ENCODE measurements around the gene LRRC38. TPM values are rescaled to one million over a fixed set of nuclear protein-coding genes. Genes with fewer than 3 reads are reported as not detected.

LRRC38 gene
- total and polyA plus RNA-seq, 2 of the 8 experiments (the other 6 are each of a cell fraction or from before 2014, with no cell fraction given), result 0.17 to 0.63 TPM

DNA sequence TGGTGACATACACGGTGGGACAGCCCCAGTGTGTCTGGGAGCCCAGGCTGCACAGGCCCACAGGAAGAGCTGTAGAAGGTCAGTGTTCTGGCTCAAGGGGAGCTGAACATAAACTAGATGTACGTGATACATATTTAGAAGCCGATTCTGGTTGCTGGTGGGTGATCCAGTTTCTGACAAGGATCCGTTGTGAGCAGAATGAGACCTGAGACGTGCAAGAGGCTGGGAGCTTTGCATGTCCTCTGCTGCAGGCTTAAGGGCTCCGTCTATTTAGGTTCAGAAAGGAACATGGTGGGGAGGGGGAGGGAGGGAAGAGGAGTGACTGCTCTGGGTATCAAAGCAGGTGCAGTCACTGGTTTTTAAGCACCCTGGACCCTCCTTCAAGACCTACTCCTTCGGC is 18.6 kb downstream of the LRRC38 start (continued):
- TF ChIP-seq, protein P1, sequence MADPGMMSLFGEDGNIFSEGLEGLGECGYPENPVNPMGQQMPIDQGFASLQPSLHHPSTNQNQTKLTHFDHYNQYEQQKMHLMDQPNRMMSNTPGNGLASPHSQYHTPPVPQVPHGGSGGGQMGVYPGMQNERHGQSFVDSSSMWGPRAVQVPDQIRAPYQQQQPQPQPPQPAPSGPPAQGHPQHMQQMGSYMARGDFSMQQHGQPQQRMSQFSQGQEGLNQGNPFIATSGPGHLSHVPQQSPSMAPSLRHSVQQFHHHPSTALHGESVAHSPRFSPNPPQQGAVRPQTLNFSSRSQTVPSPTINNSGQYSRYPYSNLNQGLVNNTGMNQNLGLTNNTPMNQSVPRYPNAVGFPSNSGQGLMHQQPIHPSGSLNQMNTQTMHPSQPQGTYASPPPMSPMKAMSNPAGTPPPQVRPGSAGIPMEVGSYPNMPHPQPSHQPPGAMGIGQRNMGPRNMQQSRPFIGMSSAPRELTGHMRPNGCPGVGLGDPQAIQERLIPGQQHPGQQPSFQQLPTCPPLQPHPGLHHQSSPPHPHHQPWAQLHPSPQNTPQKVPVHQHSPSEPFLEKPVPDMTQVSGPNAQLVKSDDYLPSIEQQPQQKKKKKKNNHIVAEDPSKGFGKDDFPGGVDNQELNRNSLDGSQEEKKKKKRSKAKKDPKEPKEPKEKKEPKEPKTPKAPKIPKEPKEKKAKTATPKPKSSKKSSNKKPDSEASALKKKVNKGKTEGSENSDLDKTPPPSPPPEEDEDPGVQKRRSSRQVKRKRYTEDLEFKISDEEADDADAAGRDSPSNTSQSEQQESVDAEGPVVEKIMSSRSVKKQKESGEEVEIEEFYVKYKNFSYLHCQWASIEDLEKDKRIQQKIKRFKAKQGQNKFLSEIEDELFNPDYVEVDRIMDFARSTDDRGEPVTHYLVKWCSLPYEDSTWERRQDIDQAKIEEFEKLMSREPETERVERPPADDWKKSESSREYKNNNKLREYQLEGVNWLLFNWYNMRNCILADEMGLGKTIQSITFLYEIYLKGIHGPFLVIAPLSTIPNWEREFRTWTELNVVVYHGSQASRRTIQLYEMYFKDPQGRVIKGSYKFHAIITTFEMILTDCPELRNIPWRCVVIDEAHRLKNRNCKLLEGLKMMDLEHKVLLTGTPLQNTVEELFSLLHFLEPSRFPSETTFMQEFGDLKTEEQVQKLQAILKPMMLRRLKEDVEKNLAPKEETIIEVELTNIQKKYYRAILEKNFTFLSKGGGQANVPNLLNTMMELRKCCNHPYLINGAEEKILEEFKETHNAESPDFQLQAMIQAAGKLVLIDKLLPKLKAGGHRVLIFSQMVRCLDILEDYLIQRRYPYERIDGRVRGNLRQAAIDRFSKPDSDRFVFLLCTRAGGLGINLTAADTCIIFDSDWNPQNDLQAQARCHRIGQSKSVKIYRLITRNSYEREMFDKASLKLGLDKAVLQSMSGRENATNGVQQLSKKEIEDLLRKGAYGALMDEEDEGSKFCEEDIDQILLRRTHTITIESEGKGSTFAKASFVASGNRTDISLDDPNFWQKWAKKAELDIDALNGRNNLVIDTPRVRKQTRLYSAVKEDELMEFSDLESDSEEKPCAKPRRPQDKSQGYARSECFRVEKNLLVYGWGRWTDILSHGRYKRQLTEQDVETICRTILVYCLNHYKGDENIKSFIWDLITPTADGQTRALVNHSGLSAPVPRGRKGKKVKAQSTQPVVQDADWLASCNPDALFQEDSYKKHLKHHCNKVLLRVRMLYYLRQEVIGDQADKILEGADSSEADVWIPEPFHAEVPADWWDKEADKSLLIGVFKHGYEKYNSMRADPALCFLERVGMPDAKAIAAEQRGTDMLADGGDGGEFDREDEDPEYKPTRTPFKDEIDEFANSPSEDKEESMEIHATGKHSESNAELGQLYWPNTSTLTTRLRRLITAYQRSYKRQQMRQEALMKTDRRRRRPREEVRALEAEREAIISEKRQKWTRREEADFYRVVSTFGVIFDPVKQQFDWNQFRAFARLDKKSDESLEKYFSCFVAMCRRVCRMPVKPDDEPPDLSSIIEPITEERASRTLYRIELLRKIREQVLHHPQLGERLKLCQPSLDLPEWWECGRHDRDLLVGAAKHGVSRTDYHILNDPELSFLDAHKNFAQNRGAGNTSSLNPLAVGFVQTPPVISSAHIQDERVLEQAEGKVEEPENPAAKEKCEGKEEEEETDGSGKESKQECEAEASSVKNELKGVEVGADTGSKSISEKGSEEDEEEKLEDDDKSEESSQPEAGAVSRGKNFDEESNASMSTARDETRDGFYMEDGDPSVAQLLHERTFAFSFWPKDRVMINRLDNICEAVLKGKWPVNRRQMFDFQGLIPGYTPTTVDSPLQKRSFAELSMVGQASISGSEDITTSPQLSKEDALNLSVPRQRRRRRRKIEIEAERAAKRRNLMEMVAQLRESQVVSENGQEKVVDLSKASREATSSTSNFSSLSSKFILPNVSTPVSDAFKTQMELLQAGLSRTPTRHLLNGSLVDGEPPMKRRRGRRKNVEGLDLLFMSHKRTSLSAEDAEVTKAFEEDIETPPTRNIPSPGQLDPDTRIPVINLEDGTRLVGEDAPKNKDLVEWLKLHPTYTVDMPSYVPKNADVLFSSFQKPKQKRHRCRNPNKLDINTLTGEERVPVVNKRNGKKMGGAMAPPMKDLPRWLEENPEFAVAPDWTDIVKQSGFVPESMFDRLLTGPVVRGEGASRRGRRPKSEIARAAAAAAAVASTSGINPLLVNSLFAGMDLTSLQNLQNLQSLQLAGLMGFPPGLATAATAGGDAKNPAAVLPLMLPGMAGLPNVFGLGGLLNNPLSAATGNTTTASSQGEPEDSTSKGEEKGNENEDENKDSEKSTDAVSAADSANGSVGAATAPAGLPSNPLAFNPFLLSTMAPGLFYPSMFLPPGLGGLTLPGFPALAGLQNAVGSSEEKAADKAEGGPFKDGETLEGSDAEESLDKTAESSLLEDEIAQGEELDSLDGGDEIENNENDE (IDR thresholded peaks at IDR 0.05; ENCODE audit: insufficient replicate concordance, low read length), result no peak
- TF ChIP-seq, protein P2, sequence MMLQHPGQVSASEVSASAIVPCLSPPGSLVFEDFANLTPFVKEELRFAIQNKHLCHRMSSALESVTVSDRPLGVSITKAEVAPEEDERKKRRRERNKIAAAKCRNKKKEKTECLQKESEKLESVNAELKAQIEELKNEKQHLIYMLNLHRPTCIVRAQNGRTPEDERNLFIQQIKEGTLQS (IDR thresholded peaks at IDR 0.05; ENCODE audit: insufficient read depth, low read depth, low read length), result no peak
- TF ChIP-seq, protein P3, sequence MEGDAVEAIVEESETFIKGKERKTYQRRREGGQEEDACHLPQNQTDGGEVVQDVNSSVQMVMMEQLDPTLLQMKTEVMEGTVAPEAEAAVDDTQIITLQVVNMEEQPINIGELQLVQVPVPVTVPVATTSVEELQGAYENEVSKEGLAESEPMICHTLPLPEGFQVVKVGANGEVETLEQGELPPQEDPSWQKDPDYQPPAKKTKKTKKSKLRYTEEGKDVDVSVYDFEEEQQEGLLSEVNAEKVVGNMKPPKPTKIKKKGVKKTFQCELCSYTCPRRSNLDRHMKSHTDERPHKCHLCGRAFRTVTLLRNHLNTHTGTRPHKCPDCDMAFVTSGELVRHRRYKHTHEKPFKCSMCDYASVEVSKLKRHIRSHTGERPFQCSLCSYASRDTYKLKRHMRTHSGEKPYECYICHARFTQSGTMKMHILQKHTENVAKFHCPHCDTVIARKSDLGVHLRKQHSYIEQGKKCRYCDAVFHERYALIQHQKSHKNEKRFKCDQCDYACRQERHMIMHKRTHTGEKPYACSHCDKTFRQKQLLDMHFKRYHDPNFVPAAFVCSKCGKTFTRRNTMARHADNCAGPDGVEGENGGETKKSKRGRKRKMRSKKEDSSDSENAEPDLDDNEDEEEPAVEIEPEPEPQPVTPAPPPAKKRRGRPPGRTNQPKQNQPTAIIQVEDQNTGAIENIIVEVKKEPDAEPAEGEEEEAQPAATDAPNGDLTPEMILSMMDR (IDR thresholded peaks at IDR 0.05; ENCODE audit: control extremely low read depth in 1 of 3, insufficient read depth in 1 of 3, low read depth in 1 of 3, low read length in 3 of 3), result no peak
- TF ChIP-seq KDM4A (IDR thresholded peaks at IDR 0.05; ENCODE audit: low read depth, low read length, severe bottlenecking), result no peak
- TF ChIP-seq HDAC2 (IDR thresholded peaks at IDR 0.05; ENCODE audit: borderline replicate concordance in 1 of 2, low read depth in 2 of 2, low read length in 2 of 2), result no peak
- no peak for TF ChIP-seq PHF8 (conservative IDR thresholded peaks at IDR 0.05; ENCODE audit: low read depth, low read length)
